Measurements from ENCODE around the gene ADCY2.
A peak's percentile ranks its signal among the peaks of the same experiment; 100 is the strongest.

Gene ADCY2

DNA sequence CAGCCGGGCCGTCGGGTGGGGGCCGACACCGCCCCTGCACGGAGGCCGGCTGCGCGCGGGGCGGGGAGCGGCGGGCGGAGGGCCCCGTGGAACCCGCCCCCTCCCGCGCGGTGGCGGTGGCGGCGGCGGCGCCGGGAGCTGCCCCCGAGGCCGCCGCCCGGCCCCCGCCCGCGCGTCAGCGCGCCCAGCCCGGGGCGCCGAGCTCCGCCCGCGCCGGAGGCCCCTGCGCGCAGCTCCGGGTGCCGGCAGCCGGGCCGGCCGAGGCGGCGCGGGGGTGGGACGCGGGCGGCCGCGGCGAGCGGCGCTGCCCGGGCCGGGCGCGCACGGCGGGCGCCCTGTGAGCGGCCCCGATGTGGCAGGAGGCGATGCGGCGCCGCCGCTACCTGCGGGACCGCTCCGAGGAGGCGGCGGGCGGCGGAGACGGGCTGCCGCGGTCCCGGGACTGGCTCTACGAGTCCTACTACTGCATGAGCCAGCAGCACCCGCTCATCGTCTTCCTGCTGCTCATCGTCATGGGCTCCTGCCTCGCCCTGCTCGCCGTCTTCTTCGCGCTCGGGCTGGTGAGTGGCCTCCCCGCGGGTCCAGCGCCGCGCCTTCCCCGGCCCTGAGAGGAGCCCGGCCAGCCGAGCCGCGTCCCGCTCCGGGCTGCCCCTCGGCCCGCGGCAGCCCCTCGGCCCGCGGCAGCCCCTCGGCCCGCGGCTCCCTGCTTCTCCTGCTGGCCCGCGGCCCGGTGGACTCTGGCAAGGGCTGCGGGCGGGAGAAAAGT lies at the start of gene ADCY2:
Gene ADCY2 (plus strand): TSS at position 192 of the 766 bp plus-strand sequence. CDS start 159 bp downstream, at position 351.
- peak; percentile 14 for DNase-seq

DNA sequence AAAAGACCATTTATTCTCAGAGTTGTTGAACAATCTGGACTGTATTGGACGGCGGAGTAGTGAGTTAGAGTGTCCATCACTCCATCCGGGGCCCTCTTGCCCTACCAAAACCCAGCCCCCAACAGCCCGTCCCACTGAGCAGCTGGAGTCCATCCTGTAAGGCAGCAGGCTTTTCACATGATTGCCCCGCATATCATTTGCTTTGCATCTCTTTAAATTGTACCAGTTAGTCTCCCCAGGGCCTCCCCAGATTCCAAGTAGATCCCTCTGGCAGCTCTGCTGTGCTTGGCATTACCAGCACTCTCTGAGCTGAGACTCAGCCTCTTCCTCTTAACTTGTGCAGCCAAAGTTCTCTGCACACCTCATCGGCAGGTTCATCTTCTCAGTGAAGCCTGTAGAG lies 48.6 kb upstream of the ADCY2 start:
- no peak for DNase-seq

DNA sequence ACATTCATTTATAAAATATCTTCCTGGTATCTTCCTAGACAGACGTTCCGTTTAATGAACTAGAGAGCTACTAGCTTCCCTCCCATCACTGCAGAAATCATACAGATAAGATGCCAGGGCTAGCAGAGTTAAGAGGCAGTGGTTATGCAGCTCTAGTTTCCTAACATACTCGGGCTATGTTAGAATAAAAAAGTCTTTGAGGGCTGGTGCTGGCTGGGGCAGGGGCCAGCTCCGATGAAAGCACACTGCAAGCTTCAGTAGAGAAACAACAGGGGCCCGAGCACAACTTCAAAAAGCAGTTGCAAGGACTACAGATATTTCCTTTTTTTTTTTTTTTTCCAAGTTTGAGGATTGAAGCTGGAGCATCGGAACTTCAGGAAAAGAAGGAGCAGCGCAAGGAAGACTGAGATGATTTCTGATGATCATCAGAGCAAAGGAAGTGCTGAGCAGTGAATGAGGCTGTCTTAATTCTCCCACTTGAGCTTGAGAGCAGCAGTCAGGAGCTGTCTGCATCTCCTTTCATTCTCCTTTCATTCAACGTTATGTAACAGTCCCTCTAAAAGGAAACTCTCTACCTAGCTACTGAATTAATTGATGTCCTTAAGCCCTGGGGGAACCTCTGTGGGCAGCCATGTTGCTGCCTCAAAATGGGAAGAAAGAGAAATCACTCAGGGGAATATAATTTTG lies 47.6 kb upstream of the ADCY2 start:
- no peak for DNase-seq

DNA sequence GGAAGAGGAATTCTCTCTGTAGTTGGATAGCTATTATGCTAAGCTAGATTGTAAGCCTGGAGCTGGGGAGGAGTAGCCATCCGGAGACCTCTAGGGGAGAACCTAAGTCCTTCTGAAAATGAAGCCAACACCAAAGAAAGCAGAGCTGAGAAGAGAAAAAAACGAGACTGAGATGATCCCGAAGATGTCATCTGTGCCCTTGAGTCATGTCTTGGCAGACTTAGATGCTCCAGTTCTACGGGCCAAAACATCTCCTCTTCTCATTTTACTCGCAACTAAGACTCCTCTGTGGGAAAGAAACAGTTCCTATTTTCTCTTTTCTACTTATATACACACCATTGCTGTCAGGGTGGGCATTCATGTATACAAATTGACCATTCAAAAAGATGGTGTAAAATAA lies 34.3 kb upstream of the ADCY2 start:
- no peak for DNase-seq

DNA sequence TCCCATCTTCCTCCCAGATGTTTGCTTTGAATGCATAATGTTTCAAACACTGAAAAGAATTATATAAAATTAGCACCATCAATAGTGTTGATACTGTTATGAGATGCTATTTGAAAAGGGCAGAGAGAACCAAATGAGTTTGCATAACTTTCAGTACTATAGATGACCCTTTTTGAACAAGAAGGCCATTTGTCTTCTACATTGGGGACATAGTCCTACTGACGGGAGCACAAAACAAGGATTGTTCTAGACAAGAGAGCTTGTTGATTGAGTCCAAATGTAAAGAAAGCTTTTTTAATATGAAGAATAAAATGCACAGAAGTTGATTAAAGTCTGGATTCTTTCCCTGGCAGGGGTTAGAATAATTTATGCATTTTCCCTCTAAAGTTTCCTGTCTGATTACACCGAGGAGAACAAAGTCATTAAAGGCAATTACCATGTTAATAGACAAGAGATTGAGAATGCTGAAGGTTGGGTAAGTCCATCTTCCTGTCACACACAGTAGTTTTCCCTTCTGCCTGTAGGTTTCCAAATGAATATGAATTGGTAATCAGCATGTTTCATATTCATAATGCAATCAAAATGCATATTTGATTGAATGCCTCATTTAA lies 32.8 kb upstream of the ADCY2 start:
- no peak for DNase-seq

DNA sequence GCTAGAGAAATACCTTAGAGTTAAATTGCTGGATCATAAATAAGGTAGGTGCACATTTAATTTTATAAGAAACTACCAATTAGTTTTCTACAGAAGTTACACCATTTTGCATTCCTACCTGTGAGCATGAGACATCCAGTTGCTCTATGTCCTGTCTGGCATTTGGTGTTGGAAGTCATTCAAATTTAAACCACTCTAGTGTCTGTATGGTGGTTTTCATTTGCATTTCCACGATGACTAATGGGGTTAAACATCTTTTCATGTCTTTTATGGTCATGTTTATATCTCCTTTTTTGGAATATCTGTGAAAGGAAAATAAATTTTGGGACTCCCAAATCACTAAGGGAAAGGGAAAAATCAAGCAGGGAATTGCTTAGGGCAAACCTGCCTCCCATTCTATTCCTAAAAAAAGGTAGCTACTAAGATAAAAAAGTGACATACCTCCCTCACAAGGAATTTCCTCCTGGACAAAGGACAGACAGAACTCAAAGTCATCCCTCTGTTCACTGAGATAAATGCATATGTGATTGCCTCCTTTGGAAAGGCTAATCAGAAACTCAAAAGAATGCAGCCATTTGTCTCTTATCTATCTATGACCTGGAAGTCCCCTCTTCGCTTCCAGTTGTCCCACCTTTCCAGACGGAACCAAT lies 31.6 kb upstream of the ADCY2 start:
- DNase-seq: no peak

DNA sequence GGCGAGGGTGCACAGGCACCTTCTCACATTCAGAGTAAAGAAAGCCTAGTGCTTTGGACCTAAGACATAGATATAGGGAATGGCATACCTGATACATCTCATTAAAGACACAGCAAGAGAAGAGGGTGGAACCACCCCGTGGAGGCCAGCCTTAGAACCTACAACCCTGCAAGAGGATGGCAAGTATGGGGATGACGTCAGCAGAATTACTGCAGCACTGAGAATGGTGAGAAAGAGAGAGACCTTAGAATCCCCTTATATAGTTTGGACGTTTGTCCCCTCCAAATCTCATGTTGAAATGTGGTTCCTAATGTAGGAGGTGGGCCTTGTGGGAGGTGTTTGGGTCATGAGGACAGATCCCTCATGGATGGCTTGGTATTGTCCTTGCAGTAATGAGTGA lies 28.2 kb upstream of the ADCY2 start:
- no peak for DNase-seq

DNA sequence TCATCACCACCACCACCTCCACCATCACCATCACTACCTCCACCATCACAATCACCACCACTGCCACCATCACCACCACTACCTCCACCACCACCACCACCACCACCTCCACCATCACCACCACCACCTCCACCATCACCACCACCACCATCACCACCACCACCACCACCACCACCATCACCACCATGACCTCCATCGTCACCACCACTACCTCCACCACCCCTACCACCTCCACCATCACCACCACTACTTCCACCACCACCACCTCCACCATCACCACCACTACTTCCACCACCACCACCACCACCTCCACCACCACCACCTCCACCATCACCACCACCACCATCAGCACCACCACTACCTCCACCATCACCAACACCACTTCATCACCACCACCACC lies 23.5 kb upstream of the ADCY2 start:
- no peak for DNase-seq

DNA sequence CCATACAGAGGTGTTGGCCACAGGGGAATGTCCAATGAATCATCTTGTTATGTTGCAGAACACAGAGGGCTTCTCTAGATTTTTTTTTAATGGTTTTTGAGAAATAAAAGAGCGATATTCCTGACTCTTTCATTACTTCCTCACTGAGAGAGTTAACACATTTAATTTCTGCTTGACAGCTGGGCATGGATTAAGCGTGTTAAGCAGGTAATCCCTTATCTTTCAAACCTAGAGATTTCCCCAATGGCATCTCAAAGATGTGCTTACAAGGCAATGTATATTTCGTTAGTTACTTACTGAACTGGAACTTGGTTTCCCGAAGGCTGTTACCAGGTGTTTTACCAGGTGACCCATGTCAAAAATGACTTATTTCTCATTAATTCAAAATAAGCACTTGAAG lies 21.8 kb upstream of the ADCY2 start:
- DNase-seq: no peak

DNA sequence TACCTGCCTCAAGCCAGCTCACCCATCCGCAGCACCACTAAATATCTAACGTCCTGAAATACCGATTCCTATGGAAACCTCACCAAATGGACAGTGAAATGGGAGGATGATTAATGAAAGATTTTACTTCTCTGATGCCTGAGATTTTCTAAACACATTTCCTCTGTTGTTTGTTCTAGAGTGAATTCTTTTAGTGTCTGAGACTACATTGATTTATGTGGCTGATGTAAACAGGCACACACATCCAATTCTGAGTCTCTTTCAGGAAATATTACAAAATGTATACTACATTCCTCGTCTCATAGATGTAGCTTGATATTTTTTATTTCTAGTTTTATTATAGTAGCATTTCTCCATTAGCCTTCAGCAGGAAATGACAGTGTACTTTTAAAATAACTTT lies 20.5 kb upstream of the ADCY2 start:
- no peak for DNase-seq

DNA sequence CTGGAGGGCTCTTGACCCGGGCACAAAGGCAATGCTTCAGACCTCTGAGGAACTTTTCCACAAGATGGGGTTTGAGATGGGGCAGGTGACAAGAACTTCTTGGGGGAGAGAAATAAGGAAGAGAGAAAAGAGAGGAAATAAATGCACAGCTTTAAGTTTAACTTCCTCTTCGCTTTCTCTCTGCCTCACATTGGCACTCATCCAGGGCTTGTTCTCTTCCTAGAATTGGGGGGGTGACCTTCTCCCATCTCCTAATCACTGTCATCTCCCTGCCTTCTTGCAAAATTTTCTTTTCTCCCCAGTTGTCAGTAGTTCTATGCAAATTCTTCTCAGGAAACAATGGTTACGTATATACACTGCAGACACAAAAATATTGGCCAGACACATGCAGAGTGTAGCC lies 19.1 kb upstream of the ADCY2 start:
- DNase-seq: peak; percentile 37

DNA sequence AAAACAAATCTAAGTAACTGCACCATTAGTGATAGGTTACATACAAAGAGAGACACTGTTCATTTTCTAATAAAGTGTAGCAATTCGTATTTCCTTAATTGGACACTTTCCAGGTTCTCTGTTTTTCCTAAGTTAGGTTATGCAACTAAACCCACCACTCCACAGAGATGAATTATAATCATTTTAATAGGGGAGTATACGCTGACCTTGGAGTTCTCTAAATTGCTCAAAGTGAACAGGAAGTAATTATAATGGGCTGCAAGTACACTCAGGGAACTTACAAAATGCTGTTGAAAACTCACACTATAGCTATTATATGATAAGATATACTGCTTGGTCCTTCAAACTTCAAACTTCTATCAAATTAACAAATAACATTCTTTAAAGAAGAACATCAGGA lies 18.2 kb upstream of the ADCY2 start:
- peak; percentile 12 for DNase-seq

DNA sequence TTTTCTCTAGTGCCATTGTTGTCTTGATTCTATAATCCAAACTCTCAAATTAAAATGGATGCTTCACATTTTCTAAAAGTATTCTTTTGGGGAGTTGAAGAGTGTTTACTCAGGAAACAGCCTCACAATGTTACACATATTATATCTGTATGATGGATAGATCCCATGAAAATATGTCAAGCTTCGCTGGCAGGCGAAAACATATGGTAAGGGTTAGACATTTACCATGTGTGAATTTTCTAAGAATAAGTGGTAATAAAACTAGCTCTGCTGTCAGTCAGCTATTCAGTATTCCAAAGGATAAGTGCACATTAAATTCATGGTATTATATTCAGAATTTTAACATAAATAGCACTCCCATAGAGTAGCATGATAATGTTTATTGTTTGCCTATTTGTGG lies 13.3 kb upstream of the ADCY2 start:
- DNase-seq: no peak

DNA sequence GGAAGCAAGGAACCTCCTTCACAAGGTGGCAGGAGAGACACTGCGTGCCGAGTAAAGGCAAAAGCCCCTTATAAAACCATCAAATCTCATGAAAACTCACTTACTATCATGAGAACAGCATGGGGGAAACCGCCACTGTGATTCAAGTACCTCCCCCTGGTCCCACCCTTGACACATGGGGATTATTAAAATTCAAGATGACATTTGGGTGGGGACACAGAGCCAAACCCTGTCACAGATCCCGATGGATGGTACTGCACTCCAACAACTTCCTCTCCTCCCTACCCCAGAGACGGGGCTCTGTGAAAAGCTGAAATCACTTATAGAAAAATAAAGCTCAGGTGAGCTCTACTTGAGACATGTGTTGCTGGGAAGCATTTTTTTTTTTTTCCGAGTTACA lies 10.3 kb upstream of the ADCY2 start:
- no peak for DNase-seq

DNA sequence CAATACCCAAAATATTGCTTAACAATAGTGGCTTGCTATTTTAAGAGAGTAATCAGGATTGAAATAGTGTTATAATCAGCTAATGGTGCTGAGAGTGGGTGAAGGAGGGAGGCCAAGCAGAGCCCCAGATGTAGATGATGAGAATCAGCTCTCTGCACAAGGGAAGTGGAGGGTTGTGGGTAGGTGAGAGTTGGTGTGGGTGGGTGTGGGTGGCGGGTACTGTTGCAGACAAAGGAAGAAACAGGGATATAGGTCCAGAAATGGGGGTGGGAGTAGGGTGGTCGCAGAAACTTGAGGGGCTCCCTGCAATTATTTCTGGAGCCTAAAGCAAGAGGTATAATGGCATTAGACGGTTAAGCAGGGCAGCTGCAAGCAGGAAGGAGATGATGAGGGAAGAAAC lies 7.4 kb upstream of the ADCY2 start:
- DNase-seq: no peak

DNA sequence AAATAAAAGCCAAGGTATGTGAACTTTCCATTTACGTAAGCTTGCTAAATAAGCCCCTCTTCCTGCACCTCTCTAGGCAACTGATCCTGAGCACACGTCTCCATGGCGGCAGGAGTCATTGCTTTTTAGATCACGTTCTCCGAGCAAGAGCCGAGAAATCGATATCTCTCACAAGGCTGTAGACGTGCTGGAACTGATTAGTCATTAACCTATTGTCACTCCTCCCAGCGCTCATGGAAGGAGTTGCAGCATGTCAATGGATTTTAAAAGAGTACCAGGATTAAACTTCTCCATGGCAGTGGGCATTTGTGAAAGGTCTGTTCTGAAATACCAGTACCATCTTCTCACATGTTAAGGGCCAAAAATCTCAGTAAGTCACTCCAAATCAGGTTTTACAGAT lies 4.7 kb upstream of the ADCY2 start:
- no peak for DNase-seq

DNA sequence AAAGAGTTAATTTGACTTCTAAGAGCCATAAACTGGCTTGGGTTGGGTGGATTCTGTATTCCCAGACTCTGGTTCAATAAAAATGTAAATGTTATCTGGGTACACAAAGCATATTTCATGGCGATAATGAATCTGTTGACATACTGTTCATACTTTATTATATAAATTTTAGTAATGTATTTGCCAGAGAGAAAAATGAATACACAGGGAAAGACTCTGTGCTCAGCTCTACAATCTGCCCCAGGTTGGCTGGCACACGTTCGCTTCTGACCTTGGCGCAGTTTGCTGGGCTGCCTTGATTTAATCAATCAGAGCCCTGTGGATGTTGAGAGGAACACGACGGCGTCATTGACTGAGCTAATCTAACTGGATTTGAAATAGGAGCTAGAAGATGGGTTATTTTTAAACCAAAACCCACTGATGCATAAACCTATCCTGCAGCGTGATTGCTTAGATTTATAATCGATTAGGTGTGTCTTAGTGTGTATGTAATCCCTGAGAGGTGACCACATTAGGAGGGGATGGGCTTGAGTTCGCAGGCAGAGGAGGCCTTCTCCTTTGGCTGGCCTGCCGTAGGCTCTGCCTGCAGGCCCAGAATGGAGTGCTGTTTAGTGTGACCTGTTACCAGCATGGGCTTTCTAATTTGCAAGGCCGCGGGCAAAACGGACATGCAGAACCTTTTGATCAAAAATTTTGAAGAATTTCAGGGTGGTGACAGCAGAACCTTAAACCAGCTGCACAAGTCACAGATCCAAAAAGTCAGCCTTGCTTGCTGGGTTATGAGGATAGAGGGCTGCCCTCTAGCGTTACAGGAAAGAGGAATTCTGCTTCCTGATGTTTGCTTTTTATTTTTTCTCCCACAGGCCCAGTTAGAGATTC lies 3.9 kb upstream of the ADCY2 start:
- peak; percentile 30 for DNase-seq

DNA sequence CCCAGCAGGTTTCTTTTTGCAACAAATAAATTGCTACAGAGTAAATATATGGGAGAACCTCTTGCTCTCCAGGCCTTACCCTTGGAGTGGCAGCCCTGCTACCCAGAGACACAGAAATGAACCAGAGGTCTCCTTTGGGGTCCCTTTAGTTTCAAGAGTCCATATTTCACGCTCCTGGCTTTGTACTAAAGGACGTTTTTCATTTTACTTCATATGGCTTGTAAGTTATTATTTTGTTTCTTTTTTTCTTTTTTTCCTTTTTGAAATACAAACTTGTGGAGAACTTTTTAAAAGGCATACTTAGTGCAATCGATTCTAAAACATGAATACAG lies 3.3 kb upstream of the ADCY2 start:
- no peak for DNase-seq

DNA sequence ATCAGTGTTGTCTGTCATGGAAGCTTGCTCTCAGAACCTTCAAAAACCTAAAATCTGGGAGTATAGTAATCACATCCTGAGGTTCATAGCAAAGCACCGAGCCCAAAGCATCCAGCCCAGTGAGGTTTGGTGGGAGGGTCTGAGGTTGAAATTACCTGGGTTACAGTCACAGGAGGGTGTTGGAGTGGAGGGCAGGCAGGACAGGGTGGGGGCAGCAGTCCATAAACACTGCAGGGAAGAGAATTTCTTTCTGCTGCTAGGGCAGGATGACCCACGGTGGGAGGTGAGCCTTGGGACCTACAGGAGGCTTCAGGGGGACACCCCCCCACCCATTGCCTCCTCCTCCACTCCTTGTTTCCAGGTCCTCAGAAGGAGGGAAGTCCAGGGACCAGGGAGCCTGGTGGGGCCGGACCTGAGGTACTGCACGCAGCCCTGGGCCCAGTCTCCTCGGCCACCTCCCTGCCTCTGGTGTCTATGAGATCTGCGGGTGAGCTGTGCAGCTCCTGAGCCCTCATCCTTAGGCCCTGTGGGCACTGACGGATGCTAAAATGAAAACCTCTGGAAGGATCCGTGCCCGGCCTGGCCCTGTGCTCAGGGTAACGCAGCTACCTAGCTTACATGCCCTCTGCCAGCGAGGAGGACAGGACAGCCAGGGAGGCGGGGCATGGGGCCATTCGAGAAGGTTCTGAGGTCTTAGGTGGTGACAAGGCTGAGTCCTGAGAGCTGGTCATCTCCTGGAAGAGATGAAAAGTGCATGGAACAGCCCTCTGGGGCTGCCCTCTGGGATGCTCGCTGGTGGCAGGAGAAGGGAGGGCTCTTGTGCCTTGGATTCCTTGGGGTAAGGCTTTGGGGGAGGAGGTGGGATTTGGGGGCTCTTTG lies 1.8 kb upstream of the ADCY2 start:
- no peak for DNase-seq

DNA sequence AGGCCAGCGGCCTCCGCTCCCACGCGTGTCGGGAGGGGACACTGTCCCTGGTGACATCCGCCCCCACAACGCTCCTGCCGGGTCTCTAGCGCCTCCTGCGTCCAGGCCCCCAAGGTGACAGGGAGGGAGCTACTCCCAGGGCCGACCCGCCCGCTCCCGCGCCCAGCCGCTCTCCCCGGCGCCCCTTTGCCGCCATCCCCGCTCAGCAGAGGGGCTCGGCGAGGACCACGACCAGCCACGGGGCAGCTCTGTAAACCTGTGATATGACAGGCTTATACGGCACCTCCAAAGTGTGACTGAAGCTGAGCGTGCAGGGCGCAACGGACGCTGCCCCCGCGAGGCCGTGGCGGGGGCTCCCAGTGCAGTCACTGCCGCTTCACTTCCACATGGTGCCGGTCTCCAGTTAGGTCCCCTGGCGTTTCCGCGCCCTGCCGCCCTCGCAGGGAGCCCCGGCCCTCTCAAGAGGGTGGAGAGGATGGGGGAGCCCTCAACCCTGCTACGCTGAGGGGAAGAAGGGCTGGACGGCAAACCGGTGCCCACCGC lies 978 bp upstream of the ADCY2 start:
- peak; percentile 19 for DNase-seq

DNA sequence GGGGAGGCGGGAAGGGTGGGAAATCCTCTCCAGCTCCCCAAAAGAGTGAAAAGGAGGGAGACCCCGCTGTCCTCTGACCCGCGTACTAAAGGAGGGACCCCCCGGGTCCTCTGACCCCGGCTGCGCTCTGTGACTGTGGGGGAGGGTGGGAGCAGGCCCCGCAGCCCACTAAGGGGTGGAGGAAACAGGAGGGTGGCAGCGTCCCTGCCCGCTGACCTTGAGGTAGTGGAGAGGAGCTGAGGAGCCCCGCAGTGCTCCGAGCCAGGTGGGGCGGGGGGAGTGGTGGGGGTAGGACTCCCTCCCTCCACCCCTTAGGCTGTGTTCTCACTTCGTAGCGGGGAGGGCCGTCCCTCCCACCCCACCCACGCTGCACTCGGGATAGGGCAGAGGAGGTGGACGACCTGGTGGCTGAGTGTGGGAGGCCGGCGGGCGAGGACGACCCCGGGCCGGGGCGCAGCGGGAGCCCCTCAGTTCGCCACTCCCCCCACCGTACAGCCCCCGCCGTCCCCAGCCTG lies 449 bp upstream of the ADCY2 start:
- no peak for DNase-seq

Data from hematopoietic multipotent progenitor cell treated with erythropoietin and hydrocortisone succinate and interleukin-3 and kit ligand, for 4 days (in vitro differentiated cells).